Adipose tissue (tissue), 3 donors: ENCODE measurements around the gene SRL. TPM values are rescaled to one million over a fixed set of nuclear protein-coding genes. Genes with fewer than 3 reads are reported as not detected.

Experiments
- H3K27ac ChIP-seq: one replicate; pipeline ENCODE4 v1.5.1; 2013; ENCODE audit warnings: low read depth, low read length
- WGBS, 3 donors: extraction: QIAGEN DNeasy Blood & Tissue Kit; methylation state at CpG; one replicate each; pipeline ENCODE4 v1.1.7; 2013; 5-methylcytosine and 5-hydroxymethylcytosine counted together
- polyA plus RNA-seq, 3 donors: library from polyadenylated mRNA; stranded (reverse); fragments of 200-250 nt; gene quantifications; one replicate each; pipeline ENCODE4 v1.2.3, GENCODE V29; 2013
- donor health status: healthy with polysubstance abuse.
- donor health status: Bipolar disorder and iron deficiency.
- donor health status: healthy.

The SRL gene
- polyA plus RNA-seq, 3 donors = 0.48 to 2.7 (median 1.0) TPM

DNA sequence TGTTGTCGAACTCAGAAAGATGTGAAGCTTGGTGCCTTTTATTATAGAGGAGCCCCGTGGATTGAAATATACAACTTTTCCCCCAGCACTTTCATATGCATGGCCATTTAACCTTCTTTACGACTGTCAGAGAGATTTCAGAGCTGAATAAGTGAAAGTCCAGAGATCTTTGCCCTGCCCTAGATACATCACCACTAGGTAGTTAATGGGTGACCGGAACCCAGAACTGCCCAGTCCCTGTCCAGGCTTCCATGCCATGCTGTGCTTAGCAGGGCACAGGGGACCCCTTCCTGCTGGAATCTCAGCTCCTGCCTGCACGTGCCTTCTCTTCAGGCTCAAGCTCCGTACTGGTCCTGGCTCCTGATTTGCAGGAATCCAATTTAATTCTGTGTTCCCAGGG, 32.2 kb downstream of the SRL start:
- WGBS, 3 donors = 84 to 89% (median 86%) methylated on average over 6 of the region's 6 CpGs
- no peak overlapping the region for H3K27ac ChIP-seq

DNA sequence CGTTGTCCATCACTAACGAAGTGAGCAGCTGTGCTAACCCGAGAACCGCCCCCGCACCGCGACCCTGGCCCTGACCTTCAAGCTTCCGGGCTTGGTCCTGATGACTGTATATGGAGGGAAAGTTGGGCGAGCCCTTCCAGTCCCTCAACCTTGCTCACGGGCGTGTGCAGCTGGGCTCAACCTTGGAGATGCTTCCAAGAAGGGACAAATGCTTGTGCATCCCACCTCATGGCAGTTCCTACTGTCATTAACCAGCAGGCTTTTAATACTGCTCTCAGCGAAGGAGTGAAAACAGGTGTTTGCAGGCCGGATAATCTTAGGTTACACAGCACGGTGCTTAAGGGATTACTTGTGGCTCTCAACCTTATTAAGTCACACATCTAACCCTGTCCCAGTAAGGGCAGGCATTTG, 33.5 kb downstream of the SRL start:
- WGBS, 3 donors = 70 to 79% (median 75%) methylated on average over 14 of the region's 14 CpGs
- no peak overlapping the region for H3K27ac ChIP-seq

DNA sequence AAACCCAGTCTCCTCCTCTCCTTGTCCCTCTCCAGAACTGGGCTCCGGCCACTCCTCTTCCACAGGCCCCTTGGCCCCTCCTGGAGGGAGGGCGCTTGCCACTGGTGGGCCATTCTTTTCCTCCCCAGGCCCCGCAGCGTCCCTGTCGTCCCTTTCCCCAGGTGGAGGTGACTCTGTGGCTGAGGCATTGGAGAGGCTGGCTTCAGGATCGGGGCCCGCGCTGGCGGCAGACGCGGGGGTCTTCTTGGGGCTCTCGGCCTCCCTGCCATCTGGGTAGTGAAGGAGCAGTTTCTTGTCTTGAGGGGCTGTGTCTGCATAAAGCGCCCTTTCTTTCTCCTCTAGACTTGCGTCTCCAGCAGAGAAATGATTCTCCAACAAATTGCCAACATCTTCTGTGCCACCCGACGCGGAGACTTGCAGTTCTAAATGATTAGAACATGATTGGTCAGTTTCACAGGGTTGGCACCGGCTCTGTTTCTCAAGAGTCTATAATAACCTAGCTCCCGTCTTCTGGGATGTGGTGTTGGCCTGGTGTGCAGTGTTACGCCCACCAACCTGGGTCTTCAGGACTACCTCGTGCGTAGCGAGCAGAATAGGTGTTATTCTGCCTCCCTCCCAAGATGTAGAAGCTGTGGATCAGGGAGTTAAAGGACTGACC, 34.1 kb downstream of the SRL start:
- WGBS, 3 donors = 87 to 93% (median 90%) methylated on average over 23 of the region's 23 CpGs

DNA sequence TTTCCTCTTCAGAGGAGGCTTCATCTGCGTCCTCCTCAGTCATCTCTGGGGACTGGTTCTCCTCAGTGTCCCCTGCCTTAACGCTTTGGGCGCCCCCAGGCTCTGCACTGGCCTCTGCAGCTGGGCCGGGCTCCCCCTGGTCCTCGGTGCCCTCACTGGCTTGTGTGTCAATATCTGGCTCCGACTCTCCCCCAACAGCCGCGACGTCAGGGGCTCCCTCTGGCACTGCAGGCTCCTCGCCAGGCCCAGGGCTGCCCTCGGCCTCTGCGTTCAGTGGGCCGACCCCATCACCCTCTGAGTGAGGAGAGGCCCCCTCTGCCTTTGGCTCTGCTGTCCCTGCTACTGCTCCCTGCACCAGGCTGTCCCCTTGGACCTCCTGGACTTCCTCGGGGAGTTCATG, 34.7 kb downstream of the SRL start:
- 63 to 75% (median 66%) methylated on average over 14 of the region's 14 CpGs for WGBS, 3 donors
- no peak overlapping the region for H3K27ac ChIP-seq

More for the DNA sequence above, 34.1 kb downstream of the SRL start:
- no peak overlapping the region for H3K27ac ChIP-seq

DNA sequence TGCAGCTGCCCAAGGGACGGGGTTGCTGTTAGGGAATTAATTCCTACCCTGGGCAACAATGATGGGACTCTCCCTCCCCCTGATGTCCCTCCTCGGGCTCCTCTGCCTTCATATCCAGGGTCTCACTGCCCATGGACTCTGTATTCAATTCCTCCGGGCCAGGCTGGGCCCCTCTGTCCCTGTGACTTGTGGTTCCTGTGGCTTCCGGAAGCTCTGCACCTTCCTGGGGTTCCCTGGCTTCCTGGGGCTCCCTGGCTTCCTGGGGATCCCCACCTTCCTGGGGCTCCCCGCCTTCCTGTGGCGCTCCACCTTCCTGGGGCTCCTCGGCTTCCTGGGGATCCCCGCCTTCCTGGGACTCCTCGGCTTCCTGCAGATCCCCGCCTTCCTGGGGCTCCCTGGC, 35.2 kb downstream of the SRL start:
- no peak overlapping the region for H3K27ac ChIP-seq
- WGBS, 3 donors = 38 to 65% (median 51%) methylated on average over 10 of the region's 10 CpGs

DNA sequence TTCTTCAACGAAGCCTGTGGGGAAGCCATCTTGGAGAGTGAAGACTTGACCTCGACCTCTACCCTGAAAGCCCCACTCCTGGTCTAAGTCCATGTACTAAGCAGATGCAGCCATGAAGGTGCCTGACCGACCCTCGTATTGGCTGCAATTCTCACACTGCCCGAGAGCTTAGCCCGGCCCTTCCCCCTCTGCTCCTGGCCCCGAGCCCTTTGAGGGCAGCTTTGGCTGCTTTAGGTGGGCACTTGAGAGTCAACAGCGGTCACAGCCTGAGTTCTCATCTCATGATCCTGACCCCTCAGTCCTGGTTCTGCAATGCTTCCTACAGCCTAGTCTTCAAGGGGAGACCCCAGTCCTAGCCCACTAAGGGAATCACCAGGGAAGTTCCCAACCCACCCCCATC, 35.9 kb downstream of the SRL start:
- 72 to 87% (median 84%) methylated on average over 8 of the region's 8 CpGs for WGBS, 3 donors
- H3K27ac ChIP-seq = no peak overlapping the region

DNA sequence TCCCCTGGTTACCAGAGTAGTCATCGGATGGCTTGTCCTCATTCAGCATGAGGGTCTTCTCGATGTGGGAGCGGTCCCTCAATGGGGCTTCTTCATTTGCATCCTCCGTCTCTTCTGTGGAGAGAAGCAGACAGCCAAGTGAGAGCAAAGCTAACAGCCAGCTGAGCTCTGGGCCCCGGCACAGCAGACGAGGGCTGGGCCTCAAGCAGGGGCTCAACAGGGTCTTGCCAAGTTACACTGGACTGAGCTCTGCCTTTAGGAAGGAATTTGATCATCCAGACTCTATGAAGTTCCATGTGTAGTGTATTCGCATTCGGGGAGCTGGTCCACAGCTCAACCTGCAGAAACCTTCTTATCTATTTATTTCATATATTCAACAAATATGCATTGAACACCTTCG, 37.4 kb downstream of the SRL start:
- H3K27ac ChIP-seq = no peak overlapping the region
- WGBS, 3 donors = 84 to 90% (median 86%) methylated on average over 9 of the region's 9 CpGs

DNA sequence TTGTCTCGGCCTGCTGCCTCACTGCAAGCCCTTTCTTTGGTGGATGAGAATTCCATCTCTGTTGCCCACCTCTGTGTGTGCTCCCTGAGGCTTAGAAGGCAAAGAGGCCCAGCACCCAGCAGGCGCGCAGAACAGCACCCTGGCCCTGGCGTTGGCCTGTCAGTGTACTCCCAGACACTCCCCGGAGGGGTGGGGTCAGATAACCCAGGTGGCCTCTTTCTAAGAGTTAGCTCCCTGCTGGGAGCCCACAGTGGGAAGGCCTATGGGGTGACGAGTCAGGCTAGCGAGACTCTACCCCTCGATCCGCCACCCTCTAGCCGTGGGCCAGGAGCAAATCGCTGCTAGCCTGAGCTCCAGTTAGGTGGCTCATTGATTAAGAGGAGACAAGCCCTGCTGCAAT, 38.1 kb downstream of the SRL start:
- H3K27ac ChIP-seq = no peak overlapping the region
- WGBS, 3 donors = 89 to 92% (median 90%) methylated on average over 11 of the region's 11 CpGs

DNA sequence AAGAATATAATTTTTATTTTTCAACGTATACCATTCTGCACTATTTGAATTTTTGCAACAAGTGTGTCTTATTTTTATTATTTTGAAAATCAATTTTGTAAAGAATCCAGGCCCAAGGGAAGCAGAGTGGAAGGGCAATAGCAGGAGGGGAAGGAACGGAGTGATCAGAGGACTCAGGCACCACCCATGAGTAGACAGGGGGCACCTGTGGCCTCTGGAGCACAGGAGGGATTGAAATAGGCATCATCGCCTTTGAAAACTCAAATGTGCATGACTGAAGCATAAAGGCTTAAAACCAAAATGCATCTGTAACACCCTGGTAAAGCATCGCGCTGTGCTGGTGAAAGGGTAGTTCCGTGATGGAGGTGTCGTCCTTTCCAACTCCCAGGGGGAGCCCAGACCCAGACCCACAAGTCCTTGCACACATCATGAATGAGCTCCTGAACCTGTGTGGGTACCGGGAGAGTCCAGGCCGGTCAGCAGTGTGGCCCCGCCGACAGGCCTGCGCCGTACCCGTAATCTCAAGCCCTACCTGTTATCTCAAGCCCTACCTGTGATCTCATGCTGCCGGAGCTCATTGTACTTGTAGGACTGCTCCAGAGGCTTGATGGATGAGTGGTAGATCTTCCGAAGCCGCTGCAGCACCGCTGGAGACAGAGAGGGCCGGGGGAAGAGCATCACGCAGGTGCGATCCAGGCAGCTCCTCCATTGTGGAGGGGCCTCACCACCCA, 39.1 kb downstream of the SRL start:
- H3K27ac ChIP-seq = no peak overlapping the region
- 86 to 94% (median 91%) methylated on average over 21 of the region's 21 CpGs for WGBS, 3 donors

DNA sequence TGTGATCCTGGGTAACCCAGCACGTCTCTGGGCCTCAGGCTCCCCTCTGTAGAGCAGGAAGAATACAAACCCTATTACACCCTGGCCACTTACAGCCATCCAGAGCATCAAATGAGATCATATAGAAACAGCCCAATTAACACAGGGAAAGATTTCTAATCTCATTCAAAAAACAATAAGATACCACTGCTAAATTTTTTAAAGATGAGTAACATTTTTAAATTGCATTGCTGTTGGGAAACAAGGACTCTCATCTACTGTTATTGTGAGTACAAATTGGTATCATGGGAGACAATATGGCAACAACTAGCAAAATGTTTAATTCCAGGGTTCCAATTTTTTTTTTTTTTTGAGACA, 41.1 kb downstream of the SRL start:
- no peak overlapping the region for H3K27ac ChIP-seq
- WGBS, 3 donors = 81 to 91% (median 88%) methylated on average over 1 of the region's 1 CpG

DNA sequence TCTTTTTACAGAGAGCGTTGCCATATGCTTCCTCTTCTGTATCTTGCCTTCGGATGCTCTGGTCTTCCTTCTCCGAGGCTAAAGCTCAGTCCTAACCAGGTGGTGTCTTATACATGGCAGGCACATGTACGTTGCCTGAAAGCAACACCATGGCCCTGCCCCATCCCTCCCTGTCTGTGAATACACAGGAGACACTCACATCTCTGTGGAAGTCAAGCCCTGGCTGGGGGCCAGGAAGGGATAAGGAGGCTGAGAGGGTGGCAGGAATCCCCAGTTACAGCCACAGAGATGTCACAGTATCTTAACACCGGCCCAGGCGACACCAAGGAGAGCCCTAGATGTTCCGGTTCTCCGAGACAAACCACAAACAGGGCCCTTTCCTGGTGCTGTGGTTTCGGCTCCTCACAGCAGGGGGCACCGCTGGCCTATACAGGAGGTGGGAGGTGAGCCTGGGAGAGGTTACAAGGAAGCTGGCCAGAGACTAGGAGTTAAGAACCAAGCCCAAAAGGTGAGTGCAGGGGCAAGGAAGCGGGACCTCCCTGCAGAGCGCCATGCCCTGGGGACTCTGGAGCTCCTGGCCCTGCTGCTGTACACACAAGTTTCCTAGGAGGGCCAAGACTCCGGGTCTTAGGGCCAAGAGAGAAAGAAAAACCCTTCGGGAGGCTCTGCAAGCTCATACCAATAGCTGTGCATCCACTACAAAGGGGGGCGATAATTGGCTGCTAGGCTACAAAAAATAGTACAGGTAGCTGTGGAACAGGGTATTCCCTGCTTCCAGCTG, 41.7 kb downstream of the SRL start:
- WGBS, 3 donors = 35 to 39% (median 36%) methylated on average over 15 of the region's 15 CpGs
- no peak overlapping the region for H3K27ac ChIP-seq

DNA sequence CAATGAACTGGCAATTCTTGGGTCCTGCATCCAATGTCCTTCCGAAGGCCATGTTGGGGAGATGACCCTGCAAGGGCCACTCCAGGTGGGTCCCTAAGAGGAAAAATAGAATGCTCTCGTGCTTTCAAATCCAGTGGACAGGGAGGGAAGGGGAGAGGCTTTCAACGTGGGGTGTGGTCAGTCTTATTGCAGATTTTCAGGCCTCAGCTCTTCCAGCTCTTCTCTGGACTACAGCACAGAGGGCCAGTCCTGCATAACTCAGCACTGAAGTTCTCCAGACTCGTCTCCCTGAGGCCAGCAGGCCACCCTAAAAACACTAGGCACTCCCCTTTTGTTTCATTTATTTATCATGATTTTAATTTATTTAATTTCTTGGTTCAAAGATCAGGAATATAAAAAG, 43.1 kb downstream of the SRL start:
- H3K27ac ChIP-seq = no peak overlapping the region
- 56 to 80% (median 74%) methylated on average over 4 of the region's 4 CpGs for WGBS, 3 donors

DNA sequence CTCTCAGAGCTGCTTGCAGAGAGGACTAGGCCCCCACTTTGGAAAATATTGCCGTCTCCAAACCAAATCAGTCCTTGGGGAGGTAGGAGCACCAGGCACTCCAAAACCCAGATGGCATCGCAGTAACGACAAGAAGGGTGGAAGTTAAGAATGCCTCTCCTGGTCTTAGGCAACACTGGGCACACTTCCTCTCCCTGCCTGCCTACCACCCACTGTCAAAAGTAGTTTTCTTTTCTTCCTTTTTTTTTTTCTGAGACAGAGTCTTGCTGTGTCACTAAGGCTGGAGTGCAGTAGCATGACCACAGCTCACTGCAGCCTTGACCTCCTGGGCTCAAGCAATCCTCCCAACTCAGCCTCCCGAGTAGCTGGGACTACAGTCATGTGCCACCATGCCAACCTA, 47.2 kb downstream of the SRL start:
- 56 to 92% (median 59%) methylated on average over 4 of the region's 4 CpGs for WGBS, 3 donors
- H3K27ac ChIP-seq = no peak overlapping the region

DNA sequence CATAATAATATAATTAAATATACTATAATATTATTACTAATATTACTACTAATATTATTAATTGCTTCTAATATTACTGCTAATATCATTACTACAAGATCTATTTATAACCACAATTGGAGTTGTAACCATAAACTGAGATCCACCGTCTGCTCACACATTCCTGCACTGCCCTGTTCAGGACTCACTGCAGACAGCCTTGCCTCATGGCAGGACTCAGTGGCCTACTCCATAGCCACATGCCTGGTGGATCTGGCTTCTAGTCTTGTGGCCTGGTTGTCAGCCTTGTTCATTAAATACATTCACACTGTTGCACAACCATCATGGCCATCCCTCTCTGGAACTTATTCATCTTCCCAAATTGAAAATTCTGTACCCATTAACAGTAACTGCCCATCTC, 48.0 kb downstream of the SRL start:
- WGBS, 3 donors = 81 to 92% (median 90%) methylated on average over 1 of the region's 1 CpG
- H3K27ac ChIP-seq = no peak overlapping the region

DNA sequence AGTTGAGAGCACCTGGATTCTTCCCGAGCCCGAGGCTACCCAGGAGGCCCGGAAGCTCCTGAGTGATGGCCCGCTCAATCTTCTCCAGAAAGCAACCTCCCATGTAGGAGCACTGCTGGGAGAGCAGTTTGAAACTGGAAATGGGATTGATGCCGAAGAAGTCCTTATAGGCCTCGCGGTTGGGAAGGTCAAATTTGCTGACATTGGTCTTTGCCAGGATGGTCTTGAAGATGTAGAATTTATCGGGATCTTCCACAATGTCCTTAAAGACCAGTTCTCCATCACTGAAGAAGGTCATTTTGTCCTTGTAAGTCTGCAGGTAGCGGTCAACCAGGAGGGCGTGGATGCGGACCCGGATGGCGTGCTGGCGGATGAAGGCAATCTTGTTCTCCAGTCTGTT, 49.7 kb downstream of the SRL start:
- 90 to 95% (median 94%) methylated on average over 14 of the region's 14 CpGs for WGBS, 3 donors
- no peak overlapping the region for H3K27ac ChIP-seq

DNA sequence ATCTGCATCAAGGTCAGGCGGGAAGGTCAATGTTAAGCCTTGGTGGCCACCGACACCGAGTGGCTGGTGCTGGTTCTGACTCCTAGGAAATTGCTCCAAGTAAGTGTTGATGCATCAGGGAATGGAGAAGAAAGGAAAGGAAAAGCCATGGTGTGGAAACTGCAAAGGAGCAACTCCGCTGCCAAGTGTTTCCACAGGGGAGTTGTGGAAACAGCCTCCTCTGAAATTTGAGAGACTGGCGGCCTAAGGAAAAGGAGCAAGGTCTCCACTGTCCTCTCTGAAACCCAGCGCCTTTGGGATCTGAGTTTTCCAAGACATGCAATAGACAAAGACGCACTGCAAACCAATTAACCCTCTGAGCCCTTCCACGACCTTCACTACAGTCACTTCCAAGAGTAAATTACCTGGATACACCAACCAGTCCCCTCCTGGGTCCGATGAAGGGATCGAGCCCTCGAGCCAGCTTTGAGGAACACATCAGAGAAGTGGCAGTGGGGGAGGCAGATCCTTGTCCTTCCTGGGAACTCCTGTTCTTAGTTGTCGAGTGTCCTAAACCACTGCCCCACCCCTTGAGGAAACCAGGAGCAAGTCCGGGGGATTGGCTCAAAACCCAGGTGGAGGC, 51.1 kb downstream of the SRL start:
- no peak overlapping the region for H3K27ac ChIP-seq
- 73 to 84% (median 81%) methylated on average over 13 of the region's 13 CpGs for WGBS, 3 donors

DNA sequence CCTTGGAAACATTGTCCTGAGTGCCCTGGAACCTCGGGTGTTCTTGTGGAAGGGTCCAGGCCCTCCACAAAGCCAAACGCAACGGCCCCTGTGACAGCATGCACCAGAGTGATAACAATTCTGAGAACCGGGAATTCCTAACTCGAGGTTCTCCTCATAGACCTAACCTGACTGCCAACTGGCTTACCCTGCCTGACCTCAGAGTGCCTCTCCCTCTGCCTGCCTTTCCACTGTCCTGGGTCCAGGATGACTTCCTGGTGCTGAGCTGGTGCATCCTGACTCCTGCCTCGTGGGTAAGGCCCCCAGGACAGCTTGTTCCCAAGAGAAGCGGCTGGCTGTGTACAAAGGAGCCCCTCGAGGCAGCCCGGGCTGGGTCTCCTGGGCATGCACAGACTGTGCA, 51.8 kb downstream of the SRL start:
- H3K27ac ChIP-seq = no peak overlapping the region
- WGBS, 3 donors = 72 to 78% (median 73%) methylated on average over 9 of the region's 9 CpGs

DNA sequence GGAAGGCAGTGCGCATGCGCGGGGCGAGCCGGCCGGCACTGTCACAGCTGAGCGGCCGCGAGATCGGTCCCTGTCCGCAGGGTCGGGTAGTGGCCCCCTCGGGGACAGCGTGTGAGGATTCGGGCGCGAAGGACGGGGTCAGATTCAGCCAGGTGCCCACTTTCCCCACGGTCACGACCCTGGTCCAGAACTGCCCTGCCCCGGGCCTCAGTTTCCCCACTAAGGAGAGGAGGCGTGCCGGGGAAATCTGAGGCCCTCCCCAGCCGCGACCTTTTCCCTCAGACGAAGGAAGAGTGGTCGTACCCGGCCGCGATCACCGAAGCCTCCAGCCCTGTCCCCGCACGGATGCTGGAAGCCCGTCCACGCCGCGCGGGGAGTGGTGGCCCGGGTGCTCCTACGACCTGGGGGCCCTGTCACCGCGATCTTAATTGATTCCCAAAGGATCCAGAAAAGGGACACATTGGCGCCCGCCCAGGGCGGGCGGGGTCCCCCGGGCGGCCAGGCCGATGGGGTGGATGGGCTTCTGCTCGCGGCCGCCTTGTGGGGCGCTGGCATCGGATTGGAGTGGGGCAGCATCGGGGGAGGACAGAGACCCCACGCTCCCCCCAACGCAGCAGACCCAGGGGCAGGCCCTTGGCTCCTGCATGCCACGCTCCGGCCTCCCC, 57.7 kb downstream of the SRL start:
- 13 to 15% (median 14%) methylated on average over 56 to 59 of the region's 59 CpGs for WGBS, 3 donors
- H3K27ac ChIP-seq = peak overlapping the region; percentile 91
